ENCODE results near the gene NPDC1. TPM values are rescaled to one million over a fixed set of nuclear protein-coding genes. Genes with fewer than 3 reads are reported as not detected.

The NPDC1 gene
- total RNA-seq, 1 experiment from 2014 or later: 44.1 TPM

- no peaks in the 10 kb centered on the region for H3K9me3 ChIP-seq
- no peaks in the 10 kb centered on the region for H3K27me3 ChIP-seq (replicated peaks; ENCODE audit: control insufficient read depth, insufficient read depth, low read length)
- DNase-seq: peak; percentile 85 to 90
- H3K27ac Mint-ChIP-seq (ENCODE audit: unreplicated experiment): peak overlapping the region; percentile 42
- intact Hi-C loops (cut with micrococcal nuclease; ENCODE audit: unreplicated experiment): loop anchor here (2.0 kb wide), 1 partner anchor 80 kb away; no protein-coding TSS in a partner anchor
- peaks cover 5% of the 10 kb centered on the region for H3K36me3 Mint-ChIP-seq (ENCODE audit: insufficient read depth, unreplicated experiment)
- peak overlapping the region; percentile 74 for H3K4me3 Mint-ChIP-seq (ENCODE audit: unreplicated experiment)
- TF ChIP-seq CTCF (IDR thresholded peaks at IDR 0.05; ENCODE audit: insufficient read depth in 1 of 2, low read depth in 1 of 2, low read length in 1 of 2, severe bottlenecking in 1 of 2, unreplicated experiment in 1 of 2): peak; percentile 86 to 97
- ChIA-PET CTCF (interaction anchor here (0.5 to 3.6 kb wide), 39 partner anchors 10 to 334 kb away, joined by 3 to 42 read pairs (median 4); partner anchors contain the start of genes AJM1, CLIC3, ENTPD2 and FBXW5), POLR2A (interaction anchor here (0.6 to 1.4 kb wide), 2 partner anchors 37 to 57 kb away, joined by 3 to 6 read pairs; partner anchors contain the start of gene MAN1B1)
- no peaks in the 10 kb centered on the region for H3K27me3 Mint-ChIP-seq (ENCODE audit: insufficient read depth, unreplicated experiment)
- H3K4me1 Mint-ChIP-seq (ENCODE audit: low read depth, unreplicated experiment): no peaks in the 10 kb centered on the region
- BruUV-seq (replicated peaks): no TSS peak
- no peaks in the 10 kb centered on the region for H3K9me3 Mint-ChIP-seq (ENCODE audit: unreplicated experiment)
- H3K4me1 ChIP-seq: peaks cover 14% of the 10 kb centered on the region
- peak overlapping the region; percentile 75 for H3K4me3 ChIP-seq (ENCODE audit: low read depth, low read length)
- H3K36me3 ChIP-seq (ENCODE audit: control insufficient read depth, insufficient read depth, low read length): no peaks in the 10 kb centered on the region
These were observed 16.7 kb downstream of the NPDC1 start for GRCh38 chr9:137029058-137029936.

- peak in 1 of 2 experiments; percentile 69 for TF ChIP-seq CTCF (IDR thresholded peaks at IDR 0.05; ENCODE audit: insufficient read depth in 1 of 2, low read depth in 1 of 2, low read length in 1 of 2, severe bottlenecking in 1 of 2, unreplicated experiment in 1 of 2)
- no peaks in the 10 kb centered on the region for H3K9me3 Mint-ChIP-seq (ENCODE audit: unreplicated experiment)
- no TSS peak for BruUV-seq (replicated peaks)
These were observed 17.5 kb downstream of the NPDC1 start for GRCh38 chr9:137028263-137029057.

More at GRCh38 chr9:137028263-137029057, 17.5 kb downstream of the NPDC1 start:
- ChIA-PET CTCF (interaction anchor here (0.6 to 3.6 kb wide), 23 partner anchors 18 to 238 kb away, joined by 3 to 42 read pairs (median 5); partner anchors contain the start of genes CLIC3, FBXW5, MAN1B1 and PAXX), POLR2A (interaction anchor here (0.6 to 1.4 kb wide), 2 partner anchors 37 to 58 kb away, joined by 3 to 6 read pairs; partner anchors contain the start of gene MAN1B1)
- Histone ChIP-seq H3K4me3 (ENCODE audit: low read depth, low read length) (peak overlapping the region; percentile 75), H3K4me1 (peaks cover 14% of the 10 kb centered on the region), H3K27me3 (replicated peaks; ENCODE audit: control insufficient read depth, insufficient read depth, low read length) (no peaks in the 10 kb centered on the region), H3K9me3 (no peaks in the 10 kb centered on the region), H3K36me3 (ENCODE audit: control insufficient read depth, insufficient read depth, low read length) (no peaks in the 10 kb centered on the region)
- Mint-ChIP-seq H3K27ac (ENCODE audit: unreplicated experiment) (no peak overlapping the region), H3K36me3 (ENCODE audit: insufficient read depth, unreplicated experiment) (peaks cover 5% of the 10 kb centered on the region), H3K4me3 (ENCODE audit: unreplicated experiment) (peak overlapping the region; percentile 74), H3K27me3 (ENCODE audit: insufficient read depth, unreplicated experiment) (no peaks in the 10 kb centered on the region), H3K4me1 (ENCODE audit: low read depth, unreplicated experiment) (no peaks in the 10 kb centered on the region)
- intact Hi-C loops (cut with micrococcal nuclease; ENCODE audit: unreplicated experiment): loop anchor here (2.0 kb wide), 1 partner anchor 80 kb away; no protein-coding TSS in a partner anchor
- peak; percentile 69 to 82 for DNase-seq

All from Caco-2 (cell line).